GM12878 (cell line): ENCODE results near the gene ATG101. TPM values are rescaled to one million over a fixed set of nuclear protein-coding genes. Genes with fewer than 3 reads are reported as not detected.

ENCODE experiments used
- ATAC-seq: fragments of 200-7000 bp; cut with Tn5 transposase; 3 replicates; pipeline ENCODE4 v1.9.1; 2020; ENCODE audit warnings: mild to moderate bottlenecking, moderate library complexity
- BruUV-seq: library from RNA; stranded (reverse); fragments of 400-500 nt; replicated peaks from 2 replicates; lab custom pipeline; 2021; lab: Mats Ljungman, UMichigan
- CTCF ChIA-PET: fragments of 300-600 bp; sonication (Branson Sonifier 250); formaldehyde crosslinking; extraction: SDS; loops from one replicate; lab custom pipeline; 2021; ENCODE audit warnings: inconsistent platforms; lab: Yijun Ruan, JAX
- POLR2A ChIA-PET: fragments of 350-600 bp; formaldehyde crosslinking; extraction: SDS; loops from one replicate; lab custom pipeline; 2021; ENCODE audit warnings: inconsistent platforms; lab: Charles Lee
- RAD21 ChIA-PET: fragments of 300-600 bp; sonication (Branson Sonifier 250); formaldehyde crosslinking; loops from one replicate; lab custom pipeline; 2023; ENCODE audit warnings: antibody characterized with exemption; ENCODE audit not compliant: unreplicated experiment; lab: Charles Lee
- SMC1A ChIA-PET: fragments of 300-600 bp; sonication (Branson Sonifier 250); formaldehyde crosslinking; loops from one replicate; lab custom pipeline; 2023; ENCODE audit not compliant: unreplicated experiment, uncharacterized antibody; lab: Charles Lee
- DNase-seq: peaks from one replicate; pipeline ENCODE4 v3.0.0-alpha.2; 2011; ENCODE audit warnings: low read depth, low spot score
- FAIRE-seq: peaks from 3 replicates; lab custom pipeline; 2011; peaks lifted over from hg19 to GRCh38; lab: Jason Lieb, UNC
- H2AFZ ChIP-seq: 2 replicates; pipeline ENCODE4 v1.6.0; 2011; ENCODE audit warnings: low read depth, low read length, control low read depth; ENCODE audit not compliant: control insufficient read depth
- H3K27ac ChIP-seq: 2 replicates; pipeline ENCODE4 v1.5.1; 2011; ENCODE audit warnings: control low read depth; ENCODE audit not compliant: control insufficient read depth, insufficient read depth
- H3K27me3 ChIP-seq, 2 experiments: replicated peaks in 1 of 2; 2 replicates each; pipeline versions ENCODE4 v1.6.0 to v1.6.1; 2011; ENCODE audit warnings: low read length in 1 of 2; ENCODE audit not compliant: control insufficient read depth in 2 of 2, insufficient read depth in 2 of 2
- H3K36me3 ChIP-seq, 2 experiments: 2 replicates each; pipeline ENCODE4 v1.5.1; 2011; ENCODE audit warnings: low read length in 1 of 2; ENCODE audit not compliant: control insufficient read depth in 2 of 2, insufficient read depth in 2 of 2
- H3K4me1 ChIP-seq: 2 replicates; pipeline ENCODE4 v1.6.1; 2011; ENCODE audit warnings: mild to moderate bottlenecking, low read length, moderate library complexity, mixed read lengths; ENCODE audit not compliant: control insufficient read depth, insufficient read depth
- H3K4me2 ChIP-seq: 2 replicates; pipeline ENCODE4 v1.6.0; 2011; ENCODE audit warnings: control low read depth; ENCODE audit not compliant: control insufficient read depth, insufficient read depth
- H3K4me3 ChIP-seq: fragments of 200-600 bp; sonication (generic); 2 replicates; pipeline ENCODE4 v1.5.1; 2016
- H3K79me2 ChIP-seq: 2 replicates; pipeline ENCODE4 v1.6.0; 2011; ENCODE audit warnings: low read length; ENCODE audit not compliant: control insufficient read depth, insufficient read depth
- H3K9ac ChIP-seq: 2 replicates; pipeline ENCODE4 v1.8.0; 2011; ENCODE audit warnings: low read length, control low read depth, mixed read lengths; ENCODE audit not compliant: control insufficient read depth, insufficient read depth
- H3K9me3 ChIP-seq: replicated peaks from 3 replicates; pipeline ENCODE4 v1.5.1; 2011; ENCODE audit warnings: mild to moderate bottlenecking, low read length; ENCODE audit not compliant: control insufficient read depth, insufficient read depth
- H4K20me1 ChIP-seq: 2 replicates; pipeline ENCODE4 v1.6.0; 2011; ENCODE audit not compliant: control insufficient read depth, insufficient read depth
- E2F8 ChIP-seq: fragments of 450-650 bp; IDR thresholded peaks from 2 replicates; pipeline ENCODE4 v1.6.1; 2018; ENCODE audit warnings: mild to moderate bottlenecking, low read depth, moderate library complexity; ENCODE audit not compliant: partially characterized antibody
- GABPA ChIP-seq: IDR thresholded peaks from 2 replicates; pipeline ENCODE4 v1.6.1; 2014; ENCODE audit warnings: antibody characterized with exemption, low read depth, mild to moderate bottlenecking, inconsistent platforms
- HDGF ChIP-seq: fragments of 450-650 bp; IDR thresholded peaks from 2 replicates; pipeline ENCODE4 v1.6.1; 2016; ENCODE audit warnings: antibody characterized with exemption
- KDM1A ChIP-seq: fragments of 200-600 bp; sonication (generic); IDR thresholded peaks from 2 replicates; pipeline ENCODE4 v1.6.1; 2016; ENCODE audit warnings: borderline replicate concordance
- NFIC ChIP-seq: IDR thresholded peaks from 2 replicates; pipeline ENCODE4 v1.6.1; 2012; ENCODE audit warnings: low read depth, mild to moderate bottlenecking, inconsistent platforms, low read length, moderate library complexity
- NR2C2 ChIP-seq: IDR thresholded peaks from 2 replicates; pipeline ENCODE4 v1.6.1; 2011; ENCODE audit warnings: borderline replicate concordance, low read depth; ENCODE audit not compliant: control insufficient read depth, insufficient read length
- RELA ChIP-seq: fragments of 450-650 bp; IDR thresholded peaks from 2 replicates; pipeline ENCODE4 v1.8.0; 2014; ENCODE audit warnings: borderline replicate concordance; ENCODE audit not compliant: partially characterized antibody
- STAT1 ChIP-seq: fragments of 450-650 bp; conservative IDR thresholded peaks from 2 replicates; pipeline ENCODE4 v1.6.1; 2014; ENCODE audit warnings: antibody characterized with exemption, mild to moderate bottlenecking
- YY1 ChIP-seq: IDR thresholded peaks from 2 replicates; pipeline ENCODE4 v1.6.1; 2011; ENCODE audit warnings: low read depth, mild to moderate bottlenecking, low read length
- ZNF207 ChIP-seq: fragments of 450-650 bp; IDR thresholded peaks from 2 replicates; pipeline ENCODE4 v1.6.1; 2014; ENCODE audit warnings: antibody characterized with exemption, mild to moderate bottlenecking, borderline replicate concordance
- ZNF592 ChIP-seq: fragments of 450-650 bp; IDR thresholded peaks from 2 replicates; pipeline ENCODE4 v1.6.1; 2017; ENCODE audit warnings: mild to moderate bottlenecking, moderate library complexity
- WGBS: methylation state at CpG from one replicate; pipeline ENCODE4 v1.1.6; 2016; ENCODE audit warnings: low lambda C conversion rate; ENCODE audit not compliant: insufficient replicate concordance, insufficient coverage; ENCODE audit errors: missing lambda C conversion rate; 5-methylcytosine and 5-hydroxymethylcytosine counted together
- in situ Hi-C: fragments of 300-500 bp; cut with MboI; formaldehyde crosslinking; loops from 9 replicates; pipeline ENCODE4 v1.14.3; 2018; ENCODE audit warnings: mixed read lengths
- intact Hi-C: fragments of 100-400 bp; cut with micrococcal nuclease; formaldehyde crosslinking; loops from one replicate; pipeline ENCODE4 v1.14.2; 2022; ENCODE audit not compliant: unreplicated experiment
- polyA plus RNA-seq, 11 experiments: library from polyadenylated mRNA; depleted of rRNA in 4 of 11; unstranded in 6 of 11; stranded (reverse) in 5 of 11; fragments of >200 nt; fragmentation: Nextera tagmentation in 4 of 11; fragmentation: Illumina TruSeq in 1 of 11; extraction: Ambion mirVana in 4 of 11; extraction: Trizol in 1 of 11; gene quantifications; 1 replicate in 1 of 11; 2 replicates in 10 of 11; pipeline versions ENCODE4 v1.2.1 to v1.2.3, GENCODE V29; 2011 to 2016; ENCODE audit warnings: inconsistent platforms in 2 of 11, missing spikeins in 2 of 11, low read depth in 1 of 11
- total RNA-seq, 4 experiments: library from RNA; depleted of rRNA in 3 of 4; stranded (reverse); fragments of >200 nt in 3 of 4; fragmentation: Illumina TruSeq in 1 of 4; extraction: Trizol in 1 of 4; gene quantifications; 2 replicates each; pipeline versions ENCODE4 v1.2.1 to v1.2.3, GENCODE V29; 2013 to 2021

The ATG101 gene
- total and polyA plus RNA-seq, 10 of the 15 experiments (the other 5 are each of a cell fraction or from before 2014, with no cell fraction given): 2.7 to 49.8 (median 35.3) TPM

- TF ChIP-seq STAT1: no peak
- no peak for TF ChIP-seq NFIC
Observed at GRCh38 chr12:52079576-52080402, 10.0 kb downstream of the ATG101 start, which contains the start of gene SMIM41 (continued).

GRCh38 chr12:52080403-52081251 lies 10.8 kb downstream of the ATG101 start:
- H3K4me2 ChIP-seq: no peak overlapping the region
- H3K9ac ChIP-seq: no peak overlapping the region
- no peak overlapping the region for H2AFZ ChIP-seq
- SMC1A ChIA-PET: interaction anchor here (0.9 to 12.5 kb wide), 8 partner anchors 10 to 82 kb away, joined by 3 to 322 read pairs (median 5); partner anchors contain the start of genes ATG101 and NR4A1
- peaks cover 14% of the 10 kb centered on the region for H3K4me1 ChIP-seq
- H3K27ac ChIP-seq: no peak overlapping the region
- peak; percentile 16 for ATAC-seq
- no TSS peak for BruUV-seq
- no peak for FAIRE-seq
- peaks cover 15% of the 10 kb centered on the region in 2 experiments for H3K36me3 ChIP-seq
- in situ Hi-C loops (loop anchor here (5.0 kb wide), 1 partner anchor 53 kb away; no protein-coding TSS in a partner anchor), intact Hi-C loops (no loop called here)
- no peaks in the 10 kb centered on the region for H4K20me1 ChIP-seq
- H3K4me3 ChIP-seq: no peak overlapping the region
- 91% methylated on average over 7 of the region's 10 CpGs for WGBS
- no peaks in the 10 kb centered on the region for H3K79me2 ChIP-seq
- H3K9me3 ChIP-seq: no peaks in the 10 kb centered on the region
- no peaks in the 10 kb centered on the region for H3K27me3 ChIP-seq
- DNase-seq: no peak
- CTCF ChIA-PET: interaction anchor here (0.6 to 13.1 kb wide), 6 partner anchors 11 to 88 kb away, joined by 3 to 622 read pairs (median 33); partner anchors contain the start of gene ATG101
- POLR2A ChIA-PET: interaction anchor here (1.0 to 2.1 kb wide), 6 partner anchors 9 to 54 kb away, joined by 3 to 7 read pairs (median 4); partner anchors contain the start of gene ATG101
- RAD21 ChIA-PET: interaction anchor here (0.6 to 3.7 kb wide), 8 partner anchors 11 to 837 kb away, joined by 3 to 111 read pairs (median 7); partner anchors contain the start of genes ATG101 and NR4A1
- TF ChIP-seq GABPA (no peak), NR2C2 (no peak), HDGF (no peak), ZNF592 (no peak), ZNF207 (no peak), E2F8 (no peak), RELA (no peak), YY1 (no peak), KDM1A (no peak)
